ENCODE results near the gene ATPAF1. TPM values are rescaled to one million over a fixed set of nuclear protein-coding genes. Genes with fewer than 3 reads are reported as not detected.

The ATPAF1 gene
- total RNA-seq, 1 experiment from 2014 or later: 98.8 TPM

Other genes with a start within 250 kb of the ATPAF1 start
- gene DMBX1, start 178.5 kb downstream of the ATPAF1 start, total RNA-seq (2014; rRNA removed; shearing (Covaris generic); ENCODE audit: low replicate concordance): not detected in 2 replicates
- not detected in 2 replicates for gene KNCN, start 116.7 kb downstream of the ATPAF1 start, total RNA-seq (2014; rRNA removed; shearing (Covaris generic); ENCODE audit: low replicate concordance)
- 25.7 and 37.5 TPM in 2 replicates for gene MKNK1, start 64.1 kb downstream of the ATPAF1 start, total RNA-seq (2014; rRNA removed; shearing (Covaris generic); ENCODE audit: low replicate concordance)
- 17.7 and 33.9 TPM in 2 replicates for gene MOB3C, start 51.6 kb downstream of the ATPAF1 start, total RNA-seq (2014; rRNA removed; shearing (Covaris generic); ENCODE audit: low replicate concordance)
- not detected in 2 replicates for gene TEX38, start 3.5 kb upstream of the ATPAF1 start, total RNA-seq (2014; rRNA removed; shearing (Covaris generic); ENCODE audit: low replicate concordance)
- 34.5 and 60.9 TPM in 2 replicates for gene EFCAB14, start 50.8 kb upstream of the ATPAF1 start, total RNA-seq (2014; rRNA removed; shearing (Covaris generic); ENCODE audit: low replicate concordance)
- not detected in 2 replicates for gene CYP4B1, start 130.7 kb upstream of the ATPAF1 start, total RNA-seq (2014; rRNA removed; shearing (Covaris generic); ENCODE audit: low replicate concordance)